SKM-1 (cell line): ENCODE data around the gene GATAD2A.
"Not testable (repeated sequence)": the region's sequence is repeated elsewhere in the genome, so short reads cannot be mapped to it uniquely, and the experiment has no call there.

Experiments
- DNase-seq: peaks from one replicate; lab custom pipeline; 2025; ENCODE audit not compliant: unreplicated experiment; lab: John Stamatoyannopoulos, UW

GATAD2A gene

DNA sequence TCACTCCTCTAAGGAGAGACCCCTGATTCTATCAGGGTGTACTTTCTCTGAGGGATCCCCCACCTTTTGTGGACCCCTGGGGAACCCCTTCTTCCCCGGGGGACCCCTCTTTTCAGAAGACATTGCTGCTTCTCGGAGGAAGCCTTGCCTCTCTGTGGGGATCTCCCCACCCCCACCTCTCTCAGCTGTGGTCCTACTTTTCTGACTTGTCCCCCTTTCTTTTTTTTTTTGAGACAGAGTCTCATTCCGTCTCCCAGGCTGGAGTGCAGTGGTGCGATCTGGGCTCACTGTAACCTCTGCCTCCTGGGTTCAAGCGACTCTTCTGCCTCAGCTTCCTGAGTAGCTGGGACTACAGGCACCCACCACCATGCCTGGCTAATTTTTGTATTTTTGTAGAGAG lies 18.4 kb upstream of the GATAD2A start:
- DNase-seq = no peak

- DNase-seq = no peak
These were observed 16.6 kb upstream of the GATAD2A start for GRCh38 chr19:19388568-19389555.

GRCh38 chr19:19389683-19390082 lies 15.8 kb upstream of the GATAD2A start:
- DNase-seq = not testable (repeated sequence)

GRCh38 chr19:19394333-19394732 lies 11.1 kb upstream of the GATAD2A start:
- not testable (repeated sequence) for DNase-seq

DNA sequence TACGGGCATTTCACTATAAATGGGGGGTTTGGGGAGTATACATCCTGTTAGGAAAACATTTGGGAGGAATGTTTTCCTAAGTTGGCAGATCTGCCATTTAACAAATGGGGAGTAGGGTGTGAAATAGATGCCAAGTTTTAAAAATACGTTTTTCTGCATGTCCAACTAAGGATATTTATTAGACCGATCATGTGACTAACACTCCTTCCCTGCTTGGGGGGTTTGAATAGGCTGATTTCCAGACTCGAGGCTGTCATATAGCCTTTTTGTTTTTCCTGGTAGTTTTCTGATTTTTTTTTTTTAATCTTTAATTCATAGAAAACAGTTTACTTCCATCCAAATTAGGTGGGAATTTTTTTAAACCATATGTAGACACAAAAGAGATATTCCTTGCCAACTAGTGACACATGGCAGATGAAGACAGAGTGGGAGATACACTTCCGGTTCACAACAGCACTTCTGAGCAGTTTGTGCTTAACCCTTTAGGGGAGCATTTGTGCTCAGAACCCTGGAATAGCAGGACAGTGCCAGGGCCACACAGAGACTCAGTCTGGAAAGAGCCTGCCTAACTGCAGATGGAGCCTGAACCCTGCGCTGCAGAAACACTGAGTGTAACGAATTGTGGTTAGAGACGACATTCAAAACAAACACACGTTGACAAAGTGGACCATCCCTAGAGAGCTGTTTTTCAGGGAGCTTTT lies 5.6 kb upstream of the GATAD2A start:
- DNase-seq = no peak

DNA sequence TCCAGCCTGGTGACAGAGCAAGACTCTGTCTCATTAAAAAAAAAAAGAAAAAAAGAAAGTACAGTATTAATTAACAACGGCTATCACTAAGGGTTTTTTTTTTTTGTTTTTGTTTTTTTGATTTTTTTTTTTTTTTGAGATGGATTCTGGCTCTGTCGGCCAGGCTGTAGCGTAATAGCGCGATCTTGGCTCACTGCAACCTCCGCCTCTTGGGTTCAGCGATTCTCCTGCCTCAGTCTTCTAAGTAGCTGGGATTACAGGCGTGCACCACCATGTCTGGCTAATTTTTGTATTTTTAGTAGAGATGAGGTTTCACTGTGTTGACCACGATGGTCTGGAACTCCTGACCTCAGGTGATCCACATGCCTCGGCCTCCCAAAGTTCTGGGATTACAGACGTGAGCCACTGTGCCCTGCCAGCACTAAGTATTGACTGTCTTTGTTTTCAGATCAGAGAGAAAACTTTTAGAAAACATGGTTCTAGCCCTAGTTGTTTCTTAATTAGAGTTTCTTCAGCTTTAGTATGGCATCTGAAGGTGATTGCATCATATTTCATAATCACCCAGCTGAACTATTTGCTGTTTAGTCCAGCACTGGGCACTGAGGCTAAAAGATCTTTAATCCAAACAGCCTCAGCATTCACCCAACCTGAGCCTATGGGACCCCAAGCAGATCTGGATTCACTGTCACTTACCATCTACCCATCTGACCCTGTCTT lies 2.7 kb upstream of the GATAD2A start:
- DNase-seq = no peak

- DNase-seq = no peak
These were observed 2.0 kb upstream of the GATAD2A start for GRCh38 chr19:19403373-19403901.

GRCh38 chr19:19405971-19406877 lies 749 bp downstream of the GATAD2A start:
- DNase-seq = no peak

DNA sequence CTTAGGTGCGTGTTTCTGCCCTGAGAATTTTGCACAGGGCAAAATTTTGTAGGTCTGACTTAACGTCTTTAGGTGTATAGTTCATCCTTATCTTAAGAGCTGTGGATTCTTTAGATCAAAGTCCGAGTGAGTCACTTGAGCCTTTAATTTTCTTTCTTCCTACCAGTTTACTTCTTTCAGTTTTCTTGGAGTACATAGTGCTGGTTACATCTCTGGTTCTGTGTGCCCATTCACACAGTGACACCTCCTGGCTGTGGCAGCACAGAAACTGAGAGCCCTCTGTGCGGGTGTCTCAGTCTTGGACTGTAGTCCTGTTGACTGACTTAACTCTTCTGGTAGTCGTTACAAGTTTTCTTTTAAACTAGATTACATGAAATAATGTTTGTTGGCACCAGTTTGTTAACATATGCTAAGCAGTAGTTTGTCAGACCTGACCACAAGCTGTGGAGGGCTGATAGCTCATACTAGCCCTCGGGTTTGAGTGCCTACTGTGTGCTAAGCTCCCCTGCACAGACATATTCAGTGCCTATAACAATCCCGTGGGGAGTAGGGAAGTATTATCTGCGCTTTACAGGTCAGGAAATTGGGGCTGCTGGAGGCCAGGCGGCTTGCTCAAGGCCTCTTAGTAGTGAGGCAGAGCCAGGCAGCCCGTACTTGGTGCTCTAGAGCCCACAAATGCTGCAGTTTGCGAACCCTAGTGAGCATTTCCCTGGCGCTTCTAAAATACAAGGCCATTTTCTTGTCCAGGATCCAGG lies 1.6 kb downstream of the GATAD2A start:
- no peak for DNase-seq

DNA sequence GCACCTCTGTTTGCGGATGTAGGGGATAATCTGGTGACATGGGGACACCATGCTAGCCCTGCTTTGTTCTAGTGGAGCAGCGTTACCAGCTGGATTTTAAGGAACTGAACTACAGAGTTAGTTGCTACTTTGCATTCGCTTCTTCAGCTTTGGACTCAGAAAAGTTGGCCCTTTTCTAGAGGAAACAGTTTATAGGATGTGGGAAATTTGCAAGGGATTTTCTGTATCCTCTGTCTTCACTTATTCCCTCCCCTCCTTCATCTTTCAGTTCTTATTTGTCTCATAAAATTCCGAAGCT lies 2.1 kb downstream of the GATAD2A start:
- no peak for DNase-seq

DNA sequence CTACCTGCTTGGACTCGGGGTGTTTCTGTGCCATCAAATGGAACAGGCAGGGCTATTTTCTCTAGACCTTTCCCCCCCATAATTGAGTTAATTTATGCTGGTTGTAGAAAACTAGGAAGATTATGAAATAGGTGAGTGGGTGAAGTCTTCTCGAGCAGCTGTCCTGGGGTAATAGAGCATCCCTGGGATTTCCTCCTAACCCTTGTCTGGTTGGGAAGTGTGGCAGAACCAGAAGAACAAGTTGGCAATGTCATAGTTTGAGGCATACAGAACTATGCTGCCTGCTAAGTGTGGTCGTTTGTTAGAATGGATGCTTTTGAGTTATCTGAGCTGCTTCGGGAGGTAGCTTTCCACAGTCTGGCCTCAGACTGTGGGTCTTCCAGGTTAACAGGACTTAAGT lies 3.7 kb downstream of the GATAD2A start:
- no peak for DNase-seq

- DNase-seq = no peak
These were observed 4.2 kb downstream of the GATAD2A start for GRCh38 chr19:19409631-19410030.

DNA sequence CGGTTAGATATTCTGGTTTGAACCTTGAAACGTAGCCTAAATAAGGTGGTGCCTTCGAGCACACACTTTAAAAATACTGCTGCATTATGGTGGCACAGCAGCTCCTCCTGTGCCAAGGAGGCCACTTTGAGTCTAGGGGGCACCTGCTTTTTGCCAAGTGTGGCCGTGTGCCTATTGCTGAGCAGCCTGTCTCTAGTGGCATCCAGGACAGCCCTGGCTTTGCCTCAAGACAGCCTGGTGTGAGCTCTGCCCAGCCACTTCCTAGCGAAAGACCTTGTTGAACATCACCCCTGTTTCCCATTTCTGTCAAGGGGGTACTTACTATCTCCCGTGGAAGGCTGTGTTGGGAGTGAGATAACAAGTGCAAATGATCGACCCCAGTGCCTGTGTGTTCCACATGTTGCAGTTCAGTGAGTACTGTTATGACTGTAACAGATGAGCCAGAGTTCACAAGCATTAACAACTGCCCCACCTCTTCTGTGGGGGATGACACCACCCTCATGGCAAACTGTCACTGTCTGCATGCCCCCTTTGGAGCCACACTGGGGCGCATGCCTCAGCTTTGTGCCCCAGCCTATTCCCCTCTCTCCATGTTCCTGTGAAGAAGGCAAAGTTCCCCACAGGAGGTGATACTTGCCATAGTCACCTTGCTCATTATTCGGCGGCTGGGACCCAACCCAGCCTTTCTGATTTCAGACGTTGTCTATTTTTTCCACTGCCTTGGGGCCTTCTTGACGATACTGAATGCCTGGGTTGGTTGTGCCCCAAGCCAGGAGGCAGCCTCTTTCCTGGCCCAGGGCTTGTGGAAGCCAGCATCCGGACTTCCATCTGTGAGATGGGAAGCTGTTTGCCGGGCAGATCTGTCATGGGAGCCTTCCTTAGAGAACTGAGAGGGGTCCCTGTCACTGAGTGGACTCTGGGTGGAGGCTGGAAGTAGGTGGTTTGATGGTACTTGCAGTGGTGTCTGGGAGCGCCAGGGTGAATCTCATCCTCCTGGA lies 5.4 kb downstream of the GATAD2A start:
- DNase-seq = no peak

- no peak for DNase-seq
These were observed 10.8 kb downstream of the GATAD2A start for GRCh38 chr19:19416280-19416679.

DNA sequence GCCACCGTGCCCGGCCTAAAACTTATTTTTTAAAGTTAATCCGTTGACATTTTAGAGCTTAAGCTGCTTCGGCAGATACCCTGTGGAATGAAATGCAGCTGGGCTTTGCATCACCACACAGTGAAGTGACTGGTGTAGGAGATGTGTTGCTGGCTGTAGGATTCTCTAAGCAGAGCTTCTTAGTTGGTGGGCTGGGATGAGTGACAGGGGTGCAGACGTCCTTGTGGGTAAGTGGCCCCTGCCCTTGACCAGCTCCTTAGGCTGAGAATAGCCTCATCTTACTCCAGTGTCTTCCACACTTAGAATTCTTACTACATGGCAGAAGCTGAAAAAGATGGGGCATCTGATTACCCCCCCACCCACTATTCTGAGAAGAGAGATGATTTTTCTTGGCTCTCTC lies 11.6 kb downstream of the GATAD2A start:
- no peak for DNase-seq

GRCh38 chr19:19417628-19418245 lies 12.3 kb downstream of the GATAD2A start:
- no peak for DNase-seq

DNA sequence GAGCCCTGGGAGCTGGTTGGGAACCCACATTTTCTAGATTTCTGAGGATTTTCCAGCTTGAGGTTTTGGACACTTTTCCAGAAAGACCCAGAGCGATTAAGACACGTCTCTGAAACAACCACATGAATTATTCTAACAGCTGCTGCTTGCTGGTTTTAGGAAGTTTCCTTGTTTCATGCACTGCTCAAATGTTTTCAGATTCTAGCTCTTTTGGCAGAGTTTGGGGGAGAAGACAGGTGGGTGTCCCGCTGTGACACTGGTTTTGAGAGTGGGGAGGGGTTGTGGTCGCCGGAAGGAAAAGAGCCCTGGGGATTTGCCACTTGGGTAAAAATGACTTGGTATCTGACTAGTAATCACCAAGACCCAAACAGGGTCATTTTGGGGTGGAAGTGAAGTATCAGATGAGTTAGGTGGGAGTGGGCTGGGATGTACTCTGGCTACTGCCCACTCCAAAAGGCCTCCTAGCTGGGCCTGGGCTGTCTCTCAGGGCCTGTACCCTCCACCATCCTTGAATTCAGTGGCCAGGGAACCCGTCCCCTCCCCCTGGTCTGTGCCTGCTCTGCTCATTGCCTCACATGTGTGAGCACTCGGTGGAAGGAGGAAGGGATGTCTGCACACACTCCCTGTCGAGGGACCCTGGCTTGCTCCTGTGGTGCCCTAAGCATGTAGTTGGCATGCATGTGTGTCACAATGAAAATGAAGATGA lies 13.2 kb downstream of the GATAD2A start:
- no peak for DNase-seq
